ENCODE measurements around the gene SERPINA12.

SERPINA12 gene

GRCh38 chr14:94509356-94509755, at the start of gene SERPINA12:
Gene SERPINA12 (minus strand): TSS chr14:94509469. CDS start chr14:94498397, 11,072 bp downstream.
- no peaks in the 10 kb centered on the region for H3K79me2 ChIP-seq
- no peak within 1 kb of the TSS for H3K9ac ChIP-seq
- H3K27ac ChIP-seq: no peak within 1 kb of the TSS
- no peak within 1 kb of the TSS for H3K4me3 ChIP-seq (ENCODE audit: low read depth, low read length)
- H3K4me1 ChIP-seq: no peaks in the 10 kb centered on the region
- no peak within 1 kb of the TSS for H3K4me2 ChIP-seq (ENCODE audit: low read length)
- no peaks in the 10 kb centered on the region for H3K27me3 ChIP-seq (ENCODE audit: control insufficient read depth, insufficient read depth, low read length)
- TF ChIP-seq CTCF (IDR thresholded peaks at IDR 0.05): no peak
- H3K9me3 ChIP-seq (ENCODE audit: control insufficient read depth, low read length): no peaks in the 10 kb centered on the region
- H3K36me3 ChIP-seq (ENCODE audit: control insufficient read depth, insufficient read depth, low read length): no peaks in the 10 kb centered on the region
- H2AFZ ChIP-seq: no peak within 1 kb of the TSS

- no peak overlapping the region for H3K4me3 ChIP-seq (ENCODE audit: low read depth, low read length)
- no peak overlapping the region for H3K27ac ChIP-seq
- TF ChIP-seq CTCF (IDR thresholded peaks at IDR 0.05): no peak
- no peaks in the 10 kb centered on the region for H3K79me2 ChIP-seq
- H3K4me2 ChIP-seq (ENCODE audit: low read length): no peak overlapping the region
- H3K27me3 ChIP-seq (ENCODE audit: control insufficient read depth, insufficient read depth, low read length): no peaks in the 10 kb centered on the region
- no peaks in the 10 kb centered on the region for H3K9me3 ChIP-seq (ENCODE audit: control insufficient read depth, low read length)
- no peaks in the 10 kb centered on the region for H3K4me1 ChIP-seq
- H3K9ac ChIP-seq: no peak overlapping the region
- no peak overlapping the region for H2AFZ ChIP-seq
- no peaks in the 10 kb centered on the region for H3K36me3 ChIP-seq (ENCODE audit: control insufficient read depth, insufficient read depth, low read length)
These were observed 49.6 kb upstream of the SERPINA12 start for GRCh38 chr14:94558842-94559241.

- H3K27ac ChIP-seq: no peak overlapping the region
- H2AFZ ChIP-seq: no peak overlapping the region
- H3K9me3 ChIP-seq (ENCODE audit: control insufficient read depth, low read length): no peaks in the 10 kb centered on the region
- no peaks in the 10 kb centered on the region for H3K36me3 ChIP-seq (ENCODE audit: control insufficient read depth, insufficient read depth, low read length)
- H3K27me3 ChIP-seq (ENCODE audit: control insufficient read depth, insufficient read depth, low read length): no peaks in the 10 kb centered on the region
- no peak for TF ChIP-seq CTCF (IDR thresholded peaks at IDR 0.05)
- H3K4me2 ChIP-seq (ENCODE audit: low read length): no peak overlapping the region
- no peaks in the 10 kb centered on the region for H3K4me1 ChIP-seq
- no peak overlapping the region for H3K9ac ChIP-seq
- H3K4me3 ChIP-seq (ENCODE audit: low read depth, low read length): no peak overlapping the region
- no peaks in the 10 kb centered on the region for H3K79me2 ChIP-seq
These were observed 48.1 kb upstream of the SERPINA12 start for GRCh38 chr14:94557327-94557726.

GRCh38 chr14:94555991-94556390, 46.7 kb upstream of the SERPINA12 start:
- no peaks in the 10 kb centered on the region for H3K9me3 ChIP-seq (ENCODE audit: control insufficient read depth, low read length)
- no peak overlapping the region for H3K4me2 ChIP-seq (ENCODE audit: low read length)
- TF ChIP-seq CTCF (IDR thresholded peaks at IDR 0.05): no peak
- no peaks in the 10 kb centered on the region for H3K36me3 ChIP-seq (ENCODE audit: control insufficient read depth, insufficient read depth, low read length)
- no peaks in the 10 kb centered on the region for H3K27me3 ChIP-seq (ENCODE audit: control insufficient read depth, insufficient read depth, low read length)
- no peak overlapping the region for H3K27ac ChIP-seq
- no peak overlapping the region for H2AFZ ChIP-seq
- H3K9ac ChIP-seq: no peak overlapping the region
- H3K79me2 ChIP-seq: no peaks in the 10 kb centered on the region
- H3K4me1 ChIP-seq: no peaks in the 10 kb centered on the region
- no peak overlapping the region for H3K4me3 ChIP-seq (ENCODE audit: low read depth, low read length)

- Histone ChIP-seq H3K4me1 (no peaks in the 10 kb centered on the region), H3K4me2 (ENCODE audit: low read length) (no peak overlapping the region), H3K27ac (no peak overlapping the region), H3K9ac (no peak overlapping the region), H3K27me3 (ENCODE audit: control insufficient read depth, insufficient read depth, low read length) (no peaks in the 10 kb centered on the region), H3K36me3 (ENCODE audit: control insufficient read depth, insufficient read depth, low read length) (no peaks in the 10 kb centered on the region), H3K9me3 (ENCODE audit: control insufficient read depth, low read length) (no peaks in the 10 kb centered on the region), H3K4me3 (ENCODE audit: low read depth, low read length) (no peak overlapping the region), H3K79me2 (no peaks in the 10 kb centered on the region), H2AFZ (no peak overlapping the region)
- TF ChIP-seq CTCF (IDR thresholded peaks at IDR 0.05): no peak
These were observed 40.8 kb upstream of the SERPINA12 start for GRCh38 chr14:94550041-94550440.

Data from parathyroid adenoma (tissue), 2 donors.